Measurements from ENCODE around the gene ZNF234.
"Not testable (repeated sequence)": the region's sequence is repeated elsewhere in the genome, so short reads cannot be mapped to it uniquely, and the experiment has no call there.

ZNF234 gene

DNA sequence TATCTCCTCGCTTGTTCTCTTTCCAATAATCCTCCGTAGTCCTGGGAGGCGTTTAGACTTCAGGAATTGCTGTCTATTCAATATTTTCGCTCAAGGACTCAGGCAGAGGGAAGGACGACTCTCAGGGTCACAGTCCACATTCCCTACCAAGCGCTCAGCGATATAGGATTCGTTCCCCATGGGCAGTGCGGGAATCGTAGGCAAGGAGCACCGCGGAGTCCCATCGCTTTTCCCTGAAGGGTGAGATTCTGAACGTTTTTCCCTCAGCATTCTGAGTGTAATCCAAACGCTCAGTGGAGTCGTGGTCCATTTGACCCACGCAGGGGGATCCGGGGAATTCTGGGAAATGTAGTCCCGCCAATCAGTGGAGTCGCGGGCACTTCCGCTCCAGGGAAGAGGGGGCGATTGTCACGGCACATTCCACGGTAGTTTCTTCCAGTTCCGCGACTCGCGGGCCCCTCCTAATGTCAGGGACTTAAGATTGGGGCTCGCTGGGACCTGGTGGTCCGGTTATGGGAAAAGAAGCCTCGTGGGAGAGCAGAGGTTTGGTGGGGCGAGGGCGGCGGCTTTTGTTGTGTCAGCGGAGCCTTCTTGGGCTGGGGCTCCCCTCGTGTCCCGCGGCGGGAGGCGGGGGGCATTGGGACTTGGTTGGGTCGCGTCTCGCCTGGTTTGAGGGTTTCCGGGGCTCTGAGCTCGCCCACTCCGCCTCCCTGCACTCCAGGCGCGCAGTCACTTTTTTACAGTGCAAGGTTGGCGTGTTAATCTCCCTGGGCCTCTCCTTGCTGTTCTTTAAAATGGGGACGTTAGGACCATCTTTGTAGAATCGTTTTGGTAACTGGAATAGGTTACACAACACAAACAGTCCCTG is at the start of gene ZNF234:
TSS of gene ZNF234 (plus strand) at position 364 of the 868 bp plus-strand sequence. CDS start 3,079 bp downstream, outside the sequence.
- peak; percentile 81 for DNase-seq

DNA sequence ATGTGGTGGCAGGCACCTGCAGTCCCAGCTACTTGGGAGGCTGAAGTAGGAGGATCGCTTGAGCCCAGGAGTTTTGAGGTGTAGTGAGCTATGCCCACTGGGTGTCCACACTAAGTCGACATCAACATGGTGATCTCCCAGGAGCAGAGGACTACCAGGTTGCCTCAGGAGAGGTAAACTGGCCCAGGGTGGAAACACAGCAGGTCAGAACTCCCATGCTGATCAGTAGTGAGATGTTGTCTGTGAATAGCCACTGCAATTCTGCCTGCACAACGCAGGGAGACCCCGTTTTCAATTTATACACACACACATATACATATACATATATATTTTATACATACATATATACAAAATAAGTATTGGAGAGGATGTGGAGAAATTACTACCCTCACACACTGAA is 49.2 kb upstream of the ZNF234 start:
- no peak for DNase-seq

DNA sequence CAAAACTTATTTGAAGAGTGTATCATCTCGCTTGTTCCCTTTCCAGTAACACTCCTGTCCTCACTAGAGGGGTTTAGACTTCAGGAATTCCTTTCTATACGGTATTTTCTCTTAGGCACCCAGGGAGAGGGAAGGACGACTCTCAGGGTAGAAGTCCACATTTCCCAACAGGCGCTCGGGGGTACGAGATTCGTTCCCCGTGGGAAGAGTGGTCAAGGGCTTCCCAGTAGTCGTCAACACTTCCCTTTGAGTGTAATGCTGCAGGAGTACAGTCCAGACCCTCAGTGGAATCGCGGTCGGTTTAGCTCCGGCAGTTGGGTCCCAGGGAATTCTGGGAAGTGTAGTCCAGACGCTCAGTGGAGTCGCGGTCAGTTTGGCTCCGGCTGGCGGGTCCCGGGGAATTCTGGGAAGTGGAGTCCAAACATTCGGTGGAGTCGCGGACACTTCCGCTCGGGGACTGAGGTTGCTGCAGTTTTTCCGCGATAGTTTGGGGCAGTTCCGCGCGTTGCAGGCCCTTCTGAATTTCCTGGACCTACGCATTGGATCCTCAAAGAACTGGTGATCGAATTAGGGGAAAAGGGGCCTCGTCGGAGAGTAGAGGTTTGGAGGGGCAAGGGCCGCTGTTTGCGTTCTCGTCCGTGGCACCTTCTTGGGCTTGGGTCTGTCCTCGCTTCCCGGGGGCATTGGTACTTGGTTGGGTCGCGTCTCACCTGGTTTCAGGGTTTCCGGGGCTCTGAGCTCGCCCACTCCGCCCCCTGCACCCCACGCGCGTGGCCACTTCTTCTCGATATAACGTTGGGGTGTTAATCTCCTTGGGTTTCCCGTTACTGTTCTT is 47.2 kb upstream of the ZNF234 start, which contains the start of gene ZNF224:
TSS of gene ZNF224 (plus strand) at position 431 of the 835 bp plus-strand sequence. CDS start 3,513 bp downstream, outside the sequence.
- DNase-seq = peak; percentile 86

DNA sequence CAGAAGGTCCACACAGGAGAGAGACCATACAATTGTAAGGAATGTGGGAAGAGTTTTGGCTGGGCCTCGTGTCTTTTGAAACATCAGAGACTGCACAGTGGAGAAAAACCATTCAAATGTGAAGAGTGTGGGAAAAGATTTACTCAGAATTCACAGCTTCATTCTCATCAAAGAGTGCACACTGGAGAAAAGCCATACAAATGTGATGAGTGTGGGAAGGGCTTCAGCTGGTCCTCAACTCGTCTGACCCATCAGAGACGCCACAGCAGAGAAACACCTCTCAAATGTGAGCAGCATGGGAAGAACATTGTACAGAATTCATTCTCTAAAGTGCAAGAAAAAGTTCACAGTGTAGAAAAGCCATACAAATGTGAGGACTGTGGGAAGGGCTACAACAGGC is 33.6 kb upstream of the ZNF234 start:
- no peak for DNase-seq

DNA sequence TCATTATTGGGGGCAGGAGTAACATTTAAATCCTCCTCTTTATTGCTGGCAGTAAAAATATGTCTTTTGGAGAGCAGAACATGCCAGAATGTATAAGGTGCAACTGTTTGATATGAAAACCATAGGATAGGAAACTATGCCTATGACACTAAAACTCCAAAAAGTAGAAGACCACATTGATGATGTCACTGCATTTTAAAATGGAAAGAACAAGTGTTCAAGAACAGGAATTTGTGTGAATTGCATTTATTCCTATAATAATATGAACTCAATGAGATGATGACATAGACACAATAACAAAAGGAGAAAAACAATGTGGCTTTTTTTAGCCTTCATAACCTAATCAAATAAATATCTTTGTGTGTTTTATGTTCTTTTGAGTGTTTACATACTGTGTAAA is 31.9 kb upstream of the ZNF234 start:
- DNase-seq = no peak

- DNase-seq = no peak
Measured at GRCh38 chr19:44111910-44112463, 29.4 kb upstream of the ZNF234 start.

DNA sequence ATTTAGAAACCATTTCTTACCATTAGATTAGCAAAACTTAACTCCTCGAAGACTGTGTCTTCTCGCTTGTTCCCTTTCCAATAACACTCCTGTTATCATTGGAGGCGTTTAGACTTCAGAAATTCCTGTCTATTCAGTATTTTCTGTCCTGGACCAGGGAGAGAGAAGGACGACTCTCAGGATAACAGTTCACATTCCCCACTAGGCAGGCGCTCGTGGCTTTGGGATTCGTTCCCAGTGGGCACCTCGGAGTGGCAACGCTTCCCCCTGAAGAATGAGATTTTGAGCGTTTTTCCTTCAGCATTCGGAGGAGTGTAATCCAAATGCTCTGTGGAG is 28.6 kb upstream of the ZNF234 start:
- DNase-seq = no peak

DNA sequence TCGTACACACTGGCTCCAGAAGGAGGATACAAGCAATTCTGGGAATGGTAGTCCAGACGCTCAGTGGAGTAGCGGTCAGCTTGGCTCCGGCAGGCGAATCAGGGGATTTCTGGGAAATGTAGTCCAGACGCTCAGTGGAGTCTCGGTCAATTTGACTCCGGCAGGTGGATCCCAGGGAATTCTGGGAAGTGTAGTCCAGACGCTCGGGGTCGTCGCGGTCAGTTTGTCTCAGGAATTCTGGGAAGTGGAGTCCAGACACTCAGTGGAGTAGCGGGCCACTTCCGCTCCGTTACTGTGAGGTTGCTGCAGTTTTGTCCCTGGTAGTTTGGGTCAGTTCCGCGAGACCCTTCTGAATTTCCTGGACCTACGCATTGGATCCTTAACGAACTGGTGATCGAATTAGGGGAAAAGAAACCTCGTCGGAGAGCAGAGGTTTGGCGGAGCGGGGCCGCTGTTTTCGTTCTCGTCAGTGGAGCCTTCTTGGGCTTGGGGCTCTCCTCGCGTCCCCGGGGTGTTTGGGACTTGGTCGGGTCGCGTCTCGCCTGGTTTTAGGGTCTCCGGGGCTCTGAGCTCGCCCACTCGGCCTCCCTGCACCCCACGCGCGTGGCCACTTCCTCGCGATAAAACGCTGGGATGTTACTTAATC is 28.1 kb upstream of the ZNF234 start, which contains the start of gene ZNF225:
TSS of gene ZNF225 (plus strand) at position 262 of the 646 bp plus-strand sequence. CDS start 2,429 bp downstream, outside the sequence.
- peak; percentile 87 for DNase-seq

DNA sequence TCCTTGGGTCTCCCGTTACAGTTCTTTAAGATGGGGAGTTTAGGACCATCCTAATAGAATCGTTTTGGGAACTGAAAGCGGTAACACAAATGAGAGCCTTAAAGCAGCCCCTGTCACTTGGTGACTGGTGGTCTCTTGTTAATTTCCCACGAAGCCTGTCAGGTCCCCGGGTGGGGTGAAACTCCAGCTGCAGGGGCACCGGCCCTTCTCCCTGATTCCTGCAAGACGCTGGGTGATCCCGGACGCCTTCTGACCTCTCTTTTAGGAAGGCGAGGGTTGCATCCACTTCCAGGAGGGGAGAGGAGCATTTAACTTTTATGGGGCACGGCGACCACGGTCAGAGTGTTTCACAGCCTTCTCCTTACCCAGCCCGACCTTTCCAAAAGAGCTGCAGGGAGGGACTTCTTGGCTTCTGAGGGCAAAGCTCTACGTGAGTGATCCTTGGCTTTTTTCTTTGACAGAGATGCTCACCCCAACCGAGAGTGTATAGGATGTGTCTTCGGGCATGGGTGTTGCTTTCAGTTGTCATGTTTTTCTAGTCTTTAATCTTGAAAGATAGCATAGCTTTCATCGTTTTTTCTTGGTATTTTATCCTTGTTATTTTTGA is 27.5 kb upstream of the ZNF234 start:
- no peak for DNase-seq

- DNase-seq = not testable (repeated sequence)
Measured at GRCh38 chr19:44121162-44121561, 20.2 kb upstream of the ZNF234 start.

DNA sequence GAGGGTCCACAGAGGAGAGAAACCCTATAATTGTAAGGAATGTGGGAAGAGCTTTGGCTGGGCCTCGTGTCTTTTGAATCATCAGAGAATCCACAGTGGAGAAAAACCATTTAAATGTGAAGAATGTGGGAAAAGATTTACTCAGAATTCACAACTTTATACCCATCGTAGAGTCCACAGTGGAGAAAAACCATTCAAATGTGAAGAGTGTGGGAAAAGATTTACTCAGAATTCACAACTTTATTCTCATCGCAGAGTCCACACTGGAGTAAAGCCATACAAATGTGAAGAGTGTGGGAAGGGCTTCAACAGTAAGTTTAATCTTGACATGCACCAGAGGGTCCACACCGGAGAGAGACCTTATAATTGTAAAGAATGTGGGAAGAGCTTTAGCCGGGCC is 9.4 kb upstream of the ZNF234 start:
- DNase-seq = no peak

GRCh38 chr19:44142059-44142433 is 692 bp downstream of the ZNF234 start:
- peak; percentile 4 for DNase-seq

- no peak for DNase-seq
Measured at GRCh38 chr19:44149776-44150175, 8.4 kb downstream of the ZNF234 start.

- DNase-seq = no peak
Measured at GRCh38 chr19:44151491-44151890, 10.1 kb downstream of the ZNF234 start.

GRCh38 chr19:44156475-44156874 is 15.1 kb downstream of the ZNF234 start:
- no peak for DNase-seq

DNA sequence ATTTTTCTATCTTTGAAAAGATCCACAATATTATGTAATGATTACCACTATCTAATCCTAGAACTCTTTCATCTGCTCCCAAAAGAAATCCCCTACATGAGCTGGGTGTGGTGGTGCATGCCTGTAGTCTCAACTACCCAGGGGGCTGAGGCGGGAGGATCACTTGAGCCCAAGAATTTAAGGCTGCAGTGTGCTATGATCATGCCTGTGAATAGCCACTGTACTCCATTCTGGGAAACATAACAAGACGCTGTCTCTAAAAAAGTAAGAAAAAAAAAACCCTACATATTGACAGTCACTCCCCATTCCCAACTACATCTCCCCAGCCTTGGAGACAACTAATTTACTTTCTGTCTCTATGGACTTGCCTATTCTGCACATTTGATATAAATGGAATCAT is 22.4 kb downstream of the ZNF234 start:
- no peak for DNase-seq

- DNase-seq = no peak
Measured at GRCh38 chr19:44164327-44164672, 22.9 kb downstream of the ZNF234 start.

DNA sequence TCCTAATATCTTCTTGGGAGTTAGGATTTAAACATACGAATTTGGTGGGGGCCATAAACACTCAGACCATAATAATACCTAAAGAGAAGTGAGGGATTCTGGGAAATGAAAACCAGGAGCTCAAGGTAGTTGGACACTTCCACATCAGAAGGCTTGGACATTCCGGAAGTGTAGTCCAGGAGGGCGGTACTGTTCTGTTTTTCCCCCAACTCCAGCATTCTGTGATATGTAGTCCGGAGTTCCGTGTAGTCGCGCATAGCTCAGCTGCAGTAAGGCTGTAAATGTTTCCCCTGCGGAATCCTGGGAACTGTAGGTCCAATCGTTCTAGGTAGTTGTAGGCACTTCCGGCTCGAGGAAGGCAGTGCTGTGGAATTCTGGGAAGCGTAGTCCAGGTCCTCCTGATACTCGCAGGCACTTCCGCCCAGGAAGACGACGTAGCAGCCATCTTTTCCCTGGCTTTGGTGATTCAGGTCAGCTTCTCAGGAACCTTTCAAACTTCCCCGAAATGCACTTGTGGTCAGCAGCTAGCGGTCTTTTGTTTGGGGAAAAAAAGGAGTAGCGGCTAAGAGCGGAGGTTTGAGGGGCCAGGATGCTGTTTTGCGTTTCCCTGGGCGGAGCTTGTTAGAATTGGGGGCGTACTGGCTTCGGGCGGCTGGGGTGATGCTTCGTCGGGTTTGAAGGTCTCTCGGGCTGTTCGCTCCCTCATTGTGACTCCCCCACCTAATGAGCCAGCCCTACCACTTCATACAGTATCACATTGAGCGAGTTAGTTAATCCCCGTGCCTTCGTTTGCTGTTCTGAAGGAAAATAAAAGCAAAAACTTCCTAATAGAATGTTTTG is 23.5 kb downstream of the ZNF234 start, which contains the start of gene ZNF226:
TSS of gene ZNF226 (plus strand) at position 428 of the 840 bp plus-strand sequence. CDS start 4,981 bp downstream, outside the sequence.
- peak; percentile 82 for DNase-seq

DNA sequence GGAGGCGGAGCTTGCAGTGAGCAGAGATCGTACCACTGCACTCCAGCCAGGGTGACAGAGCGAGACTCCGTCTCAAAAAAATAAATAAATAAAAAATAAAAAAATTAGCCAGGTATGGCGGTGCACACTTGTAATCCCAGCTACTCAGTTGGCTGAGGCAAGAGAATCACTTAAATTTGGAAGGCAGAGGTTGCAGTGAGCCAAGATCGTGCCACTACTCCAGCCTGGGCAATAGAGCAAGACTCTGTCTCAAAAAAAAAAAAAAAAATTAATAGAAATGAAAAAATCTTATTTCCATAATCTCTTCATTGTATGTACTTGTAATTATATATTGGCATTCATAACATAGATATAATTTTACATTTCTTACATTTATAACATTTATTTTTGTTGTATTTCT is 29.3 kb downstream of the ZNF234 start:
- not testable (repeated sequence) for DNase-seq

- DNase-seq = no peak
Measured at GRCh38 chr19:44176590-44176989, 35.2 kb downstream of the ZNF234 start.

GRCh38 chr19:44180968-44181367 is 39.6 kb downstream of the ZNF234 start:
- no peak for DNase-seq

Data from CD4-positive, alpha-beta T cell treated with Interleukin-17A for 4 hours (primary cell).